Midbrain (tissue), 1 donor: ENCODE results near the gene CD47.

Experiments
- DNase-seq: peaks from one replicate; lab custom pipeline; 2025; lab: John Stamatoyannopoulos, UW

CD47 gene

GRCh38 chr3:108013141-108014055 lies 77.4 kb downstream of the CD47 start:
- DNase-seq: no peak

DNA sequence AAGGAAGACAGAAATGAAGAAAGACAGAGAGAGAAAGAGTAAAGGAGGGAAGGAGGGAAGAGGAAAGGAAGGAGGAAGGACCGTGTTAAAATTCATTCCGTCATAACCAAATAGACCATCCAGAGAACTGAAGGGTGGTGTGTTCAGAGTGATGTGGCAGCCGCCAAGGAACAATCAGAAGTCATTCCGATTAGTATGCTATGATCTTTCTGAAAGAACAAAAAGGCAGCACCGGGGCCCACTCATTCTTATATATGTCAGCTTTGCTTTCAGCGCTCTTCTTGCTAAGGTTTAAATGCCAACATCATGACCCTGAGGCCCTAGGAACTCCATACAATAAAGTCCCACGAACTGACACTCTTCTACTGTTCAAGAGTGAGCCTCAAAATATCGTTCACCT lies 78.5 kb downstream of the CD47 start:
- DNase-seq: no peak

- DNase-seq: no peak
Measured at GRCh38 chr3:108011616-108012015, 79.2 kb downstream of the CD47 start.

DNA sequence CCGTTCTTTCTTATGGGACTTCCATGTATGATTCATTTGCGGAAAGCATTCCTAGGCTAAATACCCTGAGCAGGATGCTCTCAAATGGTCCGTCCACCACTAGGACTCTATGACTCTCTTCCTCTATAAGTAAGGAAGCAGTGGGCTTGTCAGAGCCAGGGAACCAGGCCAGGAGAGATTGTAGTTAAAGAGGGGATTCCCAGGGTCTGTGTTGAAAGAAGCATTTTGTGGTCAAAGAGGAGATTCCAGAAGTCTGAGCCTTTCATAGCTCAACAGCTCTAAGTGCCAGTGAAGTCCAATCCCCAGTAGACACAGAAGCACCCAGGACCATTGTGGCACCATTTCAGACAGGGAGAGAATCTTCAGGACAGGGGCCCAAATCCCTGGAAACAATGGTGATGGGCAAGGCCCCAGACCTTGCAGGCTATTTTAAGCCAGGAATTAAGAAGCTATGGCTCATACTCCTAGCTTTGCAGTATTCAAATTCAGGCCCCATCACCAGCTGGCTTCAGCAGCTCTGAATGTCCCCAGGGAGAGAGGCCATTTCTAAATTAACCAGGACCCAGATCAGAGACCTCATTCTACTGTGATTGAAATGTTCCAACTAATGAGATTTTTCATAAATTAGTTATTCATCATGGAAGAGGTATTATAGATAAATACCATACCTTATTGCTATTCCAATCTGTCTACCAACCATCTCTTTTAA lies 81.7 kb downstream of the CD47 start:
- no peak for DNase-seq

- DNase-seq: no peak
Measured at GRCh38 chr3:108008106-108008505, 82.7 kb downstream of the CD47 start.

- DNase-seq: no peak
Measured at GRCh38 chr3:108006881-108007331, 83.9 kb downstream of the CD47 start.

- no peak for DNase-seq
Measured at GRCh38 chr3:108006077-108006771, 84.6 kb downstream of the CD47 start.

- DNase-seq: no peak
Measured at GRCh38 chr3:108004647-108005046, 86.2 kb downstream of the CD47 start.

- no peak for DNase-seq
Measured at GRCh38 chr3:108001457-108001856, 89.4 kb downstream of the CD47 start.

DNA sequence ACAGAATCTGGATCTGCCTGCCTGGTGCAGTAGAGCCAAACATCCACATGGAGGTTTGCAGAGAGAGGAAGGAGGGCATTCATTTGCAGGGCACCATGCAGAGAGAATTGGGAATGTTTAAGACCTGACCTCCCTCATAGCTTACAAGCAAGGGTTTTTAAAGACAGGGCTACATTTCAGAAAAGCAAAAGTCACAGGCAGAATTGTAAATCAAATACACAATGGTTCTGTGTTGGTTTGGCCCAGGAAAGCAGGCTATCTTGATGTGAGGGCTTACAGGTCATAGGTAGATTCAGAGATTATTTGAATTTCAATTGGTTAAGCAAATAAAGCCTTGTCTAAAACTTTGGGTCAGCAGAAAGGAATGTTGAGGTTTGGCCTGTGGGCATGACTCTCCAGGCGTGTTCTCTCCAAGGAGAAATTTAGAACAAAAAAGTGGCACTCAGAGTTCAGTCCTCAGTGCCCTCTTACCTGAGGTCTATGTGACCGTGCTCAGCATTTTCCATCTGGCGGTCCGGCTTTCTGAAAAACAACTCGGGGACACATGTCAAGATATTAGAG lies 91.5 kb downstream of the CD47 start:
- DNase-seq: no peak

GRCh38 chr3:107997671-107998070 lies 93.2 kb downstream of the CD47 start:
- DNase-seq: no peak

GRCh38 chr3:107995823-107996222 lies 95.0 kb downstream of the CD47 start:
- no peak for DNase-seq

- DNase-seq: no peak
Measured at GRCh38 chr3:107994956-107995715, 95.7 kb downstream of the CD47 start.

GRCh38 chr3:107994181-107994580 lies 96.7 kb downstream of the CD47 start:
- DNase-seq: no peak

GRCh38 chr3:107993771-107994170 lies 97.1 kb downstream of the CD47 start:
- no peak for DNase-seq
